IPS-18a (cell line): ENCODE results near the gene VSIG10L2.

Source experiments
- H3K27ac ChIP-seq: one replicate; pipeline ENCODE4 v1.5.1; 2013; ENCODE audit warnings: low read length
- H3K27me3 ChIP-seq: one replicate; pipeline ENCODE4 v1.6.1; 2013; ENCODE audit warnings: mild to moderate bottlenecking, low read length; ENCODE audit not compliant: control insufficient read depth, insufficient read depth
- H3K36me3 ChIP-seq: one replicate; pipeline ENCODE4 v1.6.1; 2013; ENCODE audit warnings: low read depth, low read length; ENCODE audit not compliant: control insufficient read depth
- H3K4me1 ChIP-seq: one replicate; pipeline ENCODE4 v1.6.1; 2013; ENCODE audit warnings: low read depth, low read length; ENCODE audit not compliant: control insufficient read depth
- H3K4me3 ChIP-seq: one replicate; pipeline ENCODE4 v1.5.1; 2013; ENCODE audit warnings: low read length
- H3K9ac ChIP-seq: one replicate; pipeline ENCODE4 v1.6.1; 2013; ENCODE audit warnings: mild to moderate bottlenecking, low read length, moderate library complexity
- H3K9me3 ChIP-seq: one replicate; pipeline ENCODE4 v1.6.1; 2013; ENCODE audit warnings: low read depth, low read length; ENCODE audit not compliant: control insufficient read depth

Gene VSIG10L2

DNA sequence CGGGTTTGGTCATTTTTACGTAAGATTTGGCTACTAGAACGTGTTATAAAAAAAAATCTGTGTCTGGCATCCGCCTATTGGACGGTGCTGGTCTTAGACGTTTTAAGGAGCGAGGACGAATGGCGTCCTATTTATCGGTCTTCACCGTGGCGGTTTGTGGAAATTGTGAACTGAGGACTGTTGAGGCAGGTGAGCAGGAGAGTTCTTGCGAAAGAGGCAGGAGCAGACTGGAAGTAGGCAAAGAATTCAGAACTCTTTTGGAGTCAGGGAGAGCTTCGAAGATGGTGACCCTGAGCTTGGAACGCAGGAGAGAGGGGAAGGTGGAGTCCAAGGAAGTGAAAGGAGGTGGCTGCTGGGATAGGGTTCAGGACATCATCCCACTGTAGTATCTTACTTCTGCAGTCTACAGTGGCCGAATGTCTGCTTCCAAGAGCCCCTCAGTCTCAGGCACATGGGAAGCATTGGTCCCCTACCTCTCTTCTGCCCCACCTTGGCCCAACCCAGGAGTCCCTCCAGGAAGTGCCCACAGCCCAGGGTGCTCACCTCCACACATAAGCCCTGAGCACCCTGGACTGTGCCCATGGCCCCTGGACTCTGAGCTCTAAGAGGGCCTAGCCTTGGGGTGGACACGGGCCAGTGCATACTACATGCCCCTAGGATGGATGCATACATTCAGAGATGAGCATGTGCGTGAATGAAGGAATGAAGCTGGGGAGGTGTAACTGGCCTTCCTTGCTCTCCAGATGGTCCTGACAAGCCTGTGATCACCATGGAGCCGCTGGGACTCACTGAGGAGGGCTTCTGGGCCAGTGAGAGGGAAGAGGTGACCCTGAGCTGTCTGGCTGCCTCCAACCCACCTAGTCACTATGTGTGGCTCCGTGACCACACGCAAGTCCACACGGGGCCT lies 3.7 kb downstream of the VSIG10L2 start:
- Histone ChIP-seq H3K36me3 (no peaks in the 10 kb centered on the region), H3K27ac (no peak overlapping the region), H3K9ac (no peak overlapping the region), H3K4me3 (no peak overlapping the region), H3K9me3 (no peaks in the 10 kb centered on the region), H3K4me1 (no peaks in the 10 kb centered on the region), H3K27me3 (no peaks in the 10 kb centered on the region)

DNA sequence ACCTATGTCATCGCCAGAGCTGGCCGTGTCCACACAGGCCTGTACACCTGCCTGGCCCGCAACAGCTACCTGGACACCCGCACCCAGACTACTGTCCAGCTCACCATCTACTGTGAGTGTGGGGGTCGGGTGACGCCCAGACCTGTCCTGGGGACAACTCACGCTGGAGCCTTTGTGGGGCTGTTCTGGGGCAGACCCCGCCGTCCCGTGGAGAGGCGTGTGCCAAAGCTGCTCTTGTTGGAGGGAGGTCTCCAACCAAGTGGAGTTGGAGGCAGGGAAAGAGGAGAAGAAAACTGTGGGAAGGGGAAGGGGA lies 4.3 kb downstream of the VSIG10L2 start:
- no peaks in the 10 kb centered on the region for H3K27me3 ChIP-seq
- no peak overlapping the region for H3K4me3 ChIP-seq
- no peaks in the 10 kb centered on the region for H3K4me1 ChIP-seq
- H3K36me3 ChIP-seq = no peaks in the 10 kb centered on the region
- H3K27ac ChIP-seq = no peak overlapping the region
- H3K9ac ChIP-seq = no peak overlapping the region
- H3K9me3 ChIP-seq = no peaks in the 10 kb centered on the region

DNA sequence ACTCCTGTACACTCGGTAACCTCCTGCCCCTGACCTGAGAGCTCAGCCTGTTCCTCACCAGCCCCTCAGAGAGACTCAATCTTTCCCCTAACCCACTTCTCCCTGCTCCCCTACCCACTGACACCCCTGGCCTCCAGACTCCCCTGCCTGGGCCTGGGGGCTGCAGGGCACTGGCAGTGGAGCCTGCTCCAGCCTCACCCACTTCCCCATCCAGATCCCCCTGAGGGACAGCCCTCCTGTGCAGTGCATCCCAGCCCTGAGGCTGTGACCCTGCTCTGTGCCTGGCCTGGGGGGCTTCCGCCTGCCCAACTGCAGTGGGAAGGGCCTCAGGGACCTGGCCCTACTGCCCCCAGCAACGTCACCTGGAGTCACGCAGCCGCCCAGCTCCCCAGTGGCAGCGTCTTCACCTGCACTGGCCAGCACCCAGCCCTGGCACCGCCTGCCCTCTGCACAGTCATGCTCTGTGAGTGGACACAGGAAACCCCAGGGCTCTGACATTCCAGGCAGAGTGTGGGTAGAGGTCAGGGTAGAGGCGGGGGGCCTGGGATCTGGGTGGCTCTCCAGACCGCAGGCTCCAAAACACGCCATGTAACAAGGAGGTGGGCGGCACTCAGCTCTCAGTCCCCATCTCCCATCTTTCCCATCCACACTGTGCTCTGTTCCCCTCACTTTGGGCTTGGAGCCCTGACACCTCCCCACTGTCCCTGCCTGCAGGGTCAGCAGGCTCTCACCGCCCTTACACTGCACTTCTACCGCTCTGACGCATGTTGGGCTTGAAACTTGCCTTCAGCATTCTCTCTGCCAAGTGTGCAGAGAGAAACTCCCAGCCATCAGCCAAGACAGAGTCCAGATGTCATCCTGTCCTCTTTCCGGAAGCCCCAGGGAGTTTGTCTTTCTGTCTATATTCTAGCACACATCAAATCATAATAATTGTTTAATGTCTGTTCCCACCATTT lies 5.1 kb downstream of the VSIG10L2 start:
- no peaks in the 10 kb centered on the region for H3K27me3 ChIP-seq
- no peak overlapping the region for H3K9ac ChIP-seq
- H3K4me1 ChIP-seq = no peaks in the 10 kb centered on the region
- no peak overlapping the region for H3K27ac ChIP-seq
- H3K9me3 ChIP-seq = no peaks in the 10 kb centered on the region
- H3K36me3 ChIP-seq = no peaks in the 10 kb centered on the region
- no peak overlapping the region for H3K4me3 ChIP-seq

DNA sequence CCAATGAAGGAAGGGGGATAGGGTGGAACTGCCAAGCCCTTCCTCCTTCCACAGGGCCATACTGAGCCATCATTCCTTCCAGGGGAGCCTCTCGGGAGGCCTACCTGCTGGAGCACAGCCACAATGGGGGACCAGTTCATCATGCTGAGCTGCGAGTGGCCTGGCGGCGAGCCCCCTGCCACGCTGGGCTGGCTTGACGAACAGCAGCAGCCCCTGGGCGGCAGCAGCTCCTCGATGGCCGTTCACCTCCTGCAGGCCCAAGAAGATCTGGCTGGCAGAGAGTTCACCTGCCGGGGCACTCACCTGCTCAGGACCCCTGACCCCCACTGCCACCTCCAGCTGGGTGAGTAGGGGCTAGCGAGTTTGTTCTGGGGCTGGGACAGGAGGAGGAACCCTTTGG lies 5.9 kb downstream of the VSIG10L2 start:
- Histone ChIP-seq H3K36me3 (no peaks in the 10 kb centered on the region), H3K27me3 (no peaks in the 10 kb centered on the region), H3K9me3 (no peaks in the 10 kb centered on the region), H3K27ac (no peak overlapping the region), H3K4me1 (no peaks in the 10 kb centered on the region), H3K9ac (no peak overlapping the region), H3K4me3 (no peak overlapping the region)

DNA sequence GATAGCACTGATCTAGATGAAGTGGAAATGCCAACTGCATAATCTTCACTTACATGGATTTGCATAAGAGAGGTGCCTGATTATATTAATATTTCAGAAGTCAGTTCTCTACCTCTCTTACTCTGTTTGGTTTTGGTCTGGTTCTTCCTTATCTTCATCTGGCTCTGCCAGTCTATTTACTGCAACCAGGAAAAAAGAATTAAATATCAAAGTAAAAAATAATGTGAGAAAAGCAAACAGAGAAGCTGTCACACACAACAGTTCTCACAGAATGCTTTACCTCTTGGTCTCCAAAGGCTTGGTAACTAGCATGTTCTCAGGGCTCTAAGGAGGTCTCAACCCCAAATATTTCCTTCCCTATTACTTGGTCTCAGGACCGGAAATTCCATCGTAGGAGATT lies 6.7 kb downstream of the VSIG10L2 start:
- Histone ChIP-seq H3K36me3 (no peaks in the 10 kb centered on the region), H3K9ac (no peak overlapping the region), H3K27me3 (no peaks in the 10 kb centered on the region), H3K27ac (no peak overlapping the region), H3K4me3 (no peak overlapping the region), H3K4me1 (no peaks in the 10 kb centered on the region), H3K9me3 (no peaks in the 10 kb centered on the region)

DNA sequence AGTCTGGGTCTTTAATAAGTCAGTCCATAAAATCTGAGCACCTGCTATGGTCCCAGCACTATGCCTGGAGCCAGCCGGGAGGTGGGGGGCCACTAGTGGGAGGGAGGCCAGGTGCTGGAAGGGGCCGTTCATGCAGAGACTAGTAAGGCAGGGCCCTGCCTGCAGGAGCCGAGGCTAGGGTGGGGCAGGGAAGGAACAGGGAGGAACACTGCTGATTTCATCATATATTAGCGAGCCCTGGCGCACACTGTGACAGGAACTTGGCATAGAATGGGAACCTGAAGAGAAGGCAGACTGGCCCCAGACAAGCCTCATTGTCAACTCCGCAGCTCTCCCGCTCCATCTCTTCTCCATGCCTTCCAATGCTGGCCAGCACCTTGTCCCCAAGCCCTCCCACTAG lies 7.1 kb downstream of the VSIG10L2 start:
- Histone ChIP-seq H3K27ac (no peak overlapping the region), H3K36me3 (no peaks in the 10 kb centered on the region), H3K27me3 (no peaks in the 10 kb centered on the region), H3K9me3 (no peaks in the 10 kb centered on the region), H3K4me1 (no peaks in the 10 kb centered on the region), H3K4me3 (no peak overlapping the region), H3K9ac (no peak overlapping the region)

DNA sequence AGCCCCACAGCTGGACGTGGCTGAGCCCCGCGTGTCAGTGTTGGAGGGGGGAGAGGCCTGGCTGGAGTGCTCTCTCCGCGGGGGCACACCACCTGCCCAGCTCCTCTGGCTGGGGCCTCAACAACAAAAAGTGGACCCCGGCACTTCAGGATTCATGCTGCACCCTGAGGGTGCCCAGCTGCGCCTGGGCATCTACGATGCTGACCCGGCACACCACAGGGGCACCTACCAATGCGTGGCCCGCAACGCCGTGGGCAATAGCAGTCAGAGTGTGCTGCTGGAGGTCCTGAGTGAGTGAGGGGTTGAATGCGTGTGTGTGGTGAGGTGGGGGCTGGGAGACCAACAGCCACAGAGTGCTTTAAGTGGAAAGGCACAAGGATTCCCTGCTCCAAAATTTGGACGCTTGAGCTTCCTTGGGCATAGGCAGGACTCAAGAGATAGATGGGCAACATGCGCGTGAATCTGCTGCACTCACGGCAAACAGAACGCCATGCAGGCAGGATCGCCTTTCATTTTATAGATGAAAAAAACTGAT lies 7.6 kb downstream of the VSIG10L2 start:
- H3K4me3 ChIP-seq = no peak overlapping the region
- H3K9ac ChIP-seq = no peak overlapping the region
- H3K9me3 ChIP-seq = no peaks in the 10 kb centered on the region
- no peaks in the 10 kb centered on the region for H3K4me1 ChIP-seq
- H3K27me3 ChIP-seq = no peaks in the 10 kb centered on the region
- H3K36me3 ChIP-seq = no peaks in the 10 kb centered on the region
- H3K27ac ChIP-seq = no peak overlapping the region

DNA sequence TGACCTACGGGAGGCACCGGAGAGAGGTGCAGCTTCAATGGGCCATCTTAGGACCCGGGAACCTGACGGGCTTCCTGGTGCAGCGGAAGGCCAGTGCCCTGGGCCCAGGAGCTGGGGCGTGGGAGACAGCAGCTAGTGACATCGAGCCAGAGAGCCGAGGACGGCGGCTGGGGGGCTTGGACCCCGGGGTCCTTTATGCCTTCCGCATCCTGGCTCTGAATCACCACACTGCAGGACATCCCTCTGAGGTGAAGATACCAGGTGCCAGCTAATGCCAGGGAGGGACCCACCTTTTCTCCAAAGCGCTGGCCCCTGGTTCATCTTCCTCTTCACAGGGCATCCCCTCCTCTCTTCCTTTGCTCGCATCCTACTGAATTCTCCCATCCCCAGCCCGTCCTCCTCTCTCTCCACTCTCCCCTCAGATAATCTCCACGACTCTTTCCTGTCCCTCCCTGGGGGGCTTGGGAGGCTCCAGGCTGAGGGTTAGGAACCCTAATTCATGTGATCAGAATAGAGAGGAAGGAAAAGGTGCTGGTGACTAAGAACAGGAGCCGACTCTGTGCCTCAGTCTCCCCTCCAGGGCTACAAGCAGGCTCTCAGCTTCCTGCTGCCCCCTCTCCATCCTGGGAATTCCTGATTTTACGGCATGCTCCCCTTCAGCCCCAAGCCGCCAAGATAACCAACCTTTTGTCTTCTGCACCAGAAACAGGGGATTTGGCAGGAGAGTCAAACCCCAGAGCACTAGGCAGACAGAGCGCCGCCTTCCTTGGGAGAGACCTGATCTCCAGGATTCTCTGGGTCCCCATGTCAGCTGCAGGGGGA lies 8.5 kb downstream of the VSIG10L2 start:
- Histone ChIP-seq H3K27ac (no peak overlapping the region), H3K36me3 (peaks cover 3% of the 10 kb centered on the region)

DNA sequence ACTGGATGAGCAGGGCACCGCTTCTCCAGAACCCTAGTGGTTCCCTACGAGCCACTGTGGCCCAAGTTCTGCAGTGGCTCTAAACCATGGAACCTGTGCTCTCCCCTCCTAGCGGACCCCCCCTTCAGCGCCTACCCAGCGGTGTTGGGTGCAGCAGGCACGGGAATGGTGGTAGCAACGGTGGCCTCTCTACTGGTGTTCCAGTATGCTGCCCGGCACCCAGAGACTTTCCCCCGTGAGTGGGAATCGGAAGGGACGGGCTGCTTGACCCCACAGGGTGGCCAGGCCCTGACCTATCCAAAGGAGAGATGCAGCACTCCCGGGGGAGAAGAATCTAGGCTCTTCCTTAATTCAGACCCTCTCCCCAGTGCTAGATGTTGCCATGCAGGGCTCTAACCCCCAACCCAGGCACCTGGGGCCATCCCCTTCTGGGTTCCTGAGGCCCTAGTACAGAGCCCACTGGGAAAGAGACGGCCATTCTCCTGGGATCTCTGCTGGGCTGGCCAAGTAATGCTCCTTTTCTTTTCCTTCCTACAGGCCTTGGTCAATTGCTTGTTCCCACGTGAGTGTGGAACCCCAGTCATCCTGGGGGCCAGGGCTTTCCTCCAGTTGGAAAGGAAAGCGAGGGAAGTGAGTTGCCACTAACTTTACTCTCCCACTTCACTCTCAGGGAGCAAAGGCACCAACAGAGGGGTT lies 9.2 kb downstream of the VSIG10L2 start:
- Histone ChIP-seq H3K36me3 (peaks cover 3% of the 10 kb centered on the region), H3K4me3 (no peak overlapping the region), H3K27me3 (no peaks in the 10 kb centered on the region), H3K9ac (no peak overlapping the region), H3K4me1 (no peaks in the 10 kb centered on the region), H3K27ac (no peak overlapping the region), H3K9me3 (no peaks in the 10 kb centered on the region)

More for the DNA sequence above, 8.5 kb downstream of the VSIG10L2 start:
- Histone ChIP-seq H3K9me3 (no peaks in the 10 kb centered on the region), H3K9ac (no peak overlapping the region), H3K4me1 (no peaks in the 10 kb centered on the region), H3K4me3 (no peak overlapping the region), H3K27me3 (no peaks in the 10 kb centered on the region)

DNA sequence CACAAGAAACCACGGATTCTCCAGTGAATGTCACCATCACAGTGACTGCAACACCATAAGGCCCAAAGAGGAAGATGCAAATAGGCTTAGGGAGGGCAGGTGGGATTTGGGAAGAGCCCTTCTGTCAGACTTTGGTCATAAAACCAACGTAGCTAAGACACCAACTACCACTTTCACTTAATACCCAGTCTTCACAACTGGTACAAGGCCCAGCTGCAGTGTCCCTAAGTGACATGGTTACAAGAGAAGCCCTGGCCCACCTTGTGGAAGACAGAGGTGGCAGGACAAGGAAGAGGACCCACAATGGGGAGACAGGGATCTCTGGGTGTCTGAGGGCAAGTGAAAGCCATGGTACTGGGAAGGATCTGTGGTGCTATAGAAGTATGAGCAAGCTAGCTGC lies 10.0 kb downstream of the VSIG10L2 start:
- Histone ChIP-seq H3K9me3 (no peaks in the 10 kb centered on the region), H3K27ac (no peak overlapping the region), H3K36me3 (peaks cover 3% of the 10 kb centered on the region)

More for the DNA sequence above, 10.0 kb downstream of the VSIG10L2 start:
- Histone ChIP-seq H3K27me3 (no peaks in the 10 kb centered on the region), H3K9ac (no peak overlapping the region), H3K4me1 (no peaks in the 10 kb centered on the region), H3K4me3 (no peak overlapping the region)
